HG03108 (cell line): ENCODE measurements around the gene CMTM3.
"Not testable (repeated sequence)": the region's sequence is repeated elsewhere in the genome, so short reads cannot be mapped to it uniquely, and the experiment has no call there.

Experiments used
- ATAC-seq: cut with Tn5 transposase; IDR thresholded peaks from one replicate; pipeline ENCODE4 v1.9.1; 2021; ENCODE audit warnings: moderate library complexity; ENCODE audit not compliant: unreplicated experiment

Gene CMTM3

GRCh38 chr16:66604376-66605176 is at the start of gene CMTM3:
Gene CMTM3 (plus strand): TSS chr16:66604704. CDS start chr16:66604806, 102 bp downstream.
- ATAC-seq: peak; percentile 33

- ATAC-seq: no peak
Measured at GRCh38 chr16:66560107-66560506, 44.4 kb upstream of the CMTM3 start.

GRCh38 chr16:66561381-66562080 is 43.0 kb upstream of the CMTM3 start:
- ATAC-seq: no peak

- ATAC-seq: no peak
Measured at GRCh38 chr16:66562409-66562808, 42.1 kb upstream of the CMTM3 start.

GRCh38 chr16:66562986-66563385 is 41.5 kb upstream of the CMTM3 start:
- ATAC-seq: no peak

- ATAC-seq: no peak
Measured at GRCh38 chr16:66563574-66564334, 40.8 kb upstream of the CMTM3 start.

GRCh38 chr16:66566051-66566901 is 38.2 kb upstream of the CMTM3 start, which contains the start of gene CMTM1:
Gene CMTM1 (plus strand): TSS chr16:66566439. CDS start chr16:66566514, 75 bp downstream.
- ATAC-seq: no peak

GRCh38 chr16:66567270-66567669 is 37.2 kb upstream of the CMTM3 start:
- ATAC-seq: not testable (repeated sequence)

- no peak for ATAC-seq
Measured at GRCh38 chr16:66568355-66568754, 36.1 kb upstream of the CMTM3 start.

GRCh38 chr16:66569131-66569530 is 35.4 kb upstream of the CMTM3 start:
- no peak for ATAC-seq

- ATAC-seq: no peak
Measured at GRCh38 chr16:66569827-66570405, 34.6 kb upstream of the CMTM3 start.

GRCh38 chr16:66572356-66572755 is 32.1 kb upstream of the CMTM3 start:
- no peak for ATAC-seq

- ATAC-seq: no peak
Measured at GRCh38 chr16:66574081-66574480, 30.4 kb upstream of the CMTM3 start.

- ATAC-seq: no peak
Measured at GRCh38 chr16:66574531-66574930, 30.0 kb upstream of the CMTM3 start.

GRCh38 chr16:66575060-66575459 is 29.4 kb upstream of the CMTM3 start:
- no peak for ATAC-seq

- no peak for ATAC-seq
Measured at GRCh38 chr16:66576296-66576695, 28.2 kb upstream of the CMTM3 start.

- ATAC-seq: no peak
Measured at GRCh38 chr16:66578651-66579531, 25.6 kb upstream of the CMTM3 start, which contains the start of gene CMTM2. Gene CMTM2 (plus strand): TSS chr16:66579463. CDS start chr16:66579608, 145 bp downstream.

GRCh38 chr16:66580605-66581209 is 23.8 kb upstream of the CMTM3 start:
- no peak for ATAC-seq
